ENCODE measurements around the gene OR52E4.

Gene OR52E4

GRCh38 chr11:5880329-5880728 lies at the start of gene OR52E4:
Gene OR52E4, plus strand, starts transcription at chr11:5880629. Its CDS starts 3,664 bp downstream, at chr11:5884293.
- DNase-seq: no peak

- no peak for DNase-seq
These were observed 49.1 kb upstream of the OR52E4 start for GRCh38 chr11:5831196-5831829.

GRCh38 chr11:5833446-5833845 lies 47.0 kb upstream of the OR52E4 start:
- no peak for DNase-seq

GRCh38 chr11:5837695-5838094 lies 42.7 kb upstream of the OR52E4 start:
- DNase-seq: no peak

- no peak for DNase-seq
These were observed 38.6 kb upstream of the OR52E4 start, which contains the start of gene OR52E6 for GRCh38 chr11:5841797-5842196. Gene OR52E6, minus strand, starts transcription at chr11:5841897. Its CDS starts 0 bp downstream, at chr11:5841897.

GRCh38 chr11:5846701-5847100 lies 33.7 kb upstream of the OR52E4 start:
- no peak for DNase-seq

GRCh38 chr11:5847711-5848110 lies 32.7 kb upstream of the OR52E4 start:
- no peak for DNase-seq

GRCh38 chr11:5851002-5851401 lies 29.4 kb upstream of the OR52E4 start:
- DNase-seq: no peak

GRCh38 chr11:5857590-5857989 lies 22.8 kb upstream of the OR52E4 start, which contains the start of gene OR52E8:
Gene OR52E8, minus strand, starts transcription at chr11:5857690. Its CDS starts 0 bp downstream, at chr11:5857690.
- DNase-seq: no peak

- no peak for DNase-seq
These were observed 14.6 kb upstream of the OR52E4 start for GRCh38 chr11:5865826-5866225.

- no peak for DNase-seq
These were observed 1.9 kb upstream of the OR52E4 start for GRCh38 chr11:5878564-5878963.

- no peak for DNase-seq
These were observed 1.3 kb downstream of the OR52E4 start for GRCh38 chr11:5881756-5882155.

- no peak for DNase-seq
These were observed 6.7 kb downstream of the OR52E4 start for GRCh38 chr11:5887172-5887571.

- no peak for DNase-seq
These were observed 7.2 kb downstream of the OR52E4 start for GRCh38 chr11:5887661-5888060.

GRCh38 chr11:5891216-5891800 lies 10.9 kb downstream of the OR52E4 start:
- peak; percentile 2 for DNase-seq

- no peak for DNase-seq
These were observed 12.5 kb downstream of the OR52E4 start, which contains the start of gene OR52E5 for GRCh38 chr11:5892908-5893307. Gene OR52E5, plus strand, starts transcription at chr11:5893208. Its CDS starts 7,569 bp downstream, at chr11:5900777.

GRCh38 chr11:5899534-5899933 lies 19.1 kb downstream of the OR52E4 start:
- no peak for DNase-seq

GRCh38 chr11:5910540-5910939 lies 30.1 kb downstream of the OR52E4 start:
- DNase-seq: no peak

GRCh38 chr11:5922749-5923426 lies 42.5 kb downstream of the OR52E4 start:
- no peak for DNase-seq

- no peak for DNase-seq
These were observed 43.0 kb downstream of the OR52E4 start for GRCh38 chr11:5923427-5923776.

- DNase-seq: no peak
These were observed 43.4 kb downstream of the OR52E4 start for GRCh38 chr11:5923794-5924193.

GRCh38 chr11:5928271-5928670 lies 47.8 kb downstream of the OR52E4 start:
- no peak for DNase-seq

GRCh38 chr11:5928811-5929210 lies 48.4 kb downstream of the OR52E4 start:
- no peak for DNase-seq
